HepG2 (cell line): Measurements from ENCODE around the gene ACBD5. TPM values are rescaled to one million over a fixed set of nuclear protein-coding genes. Genes with fewer than 3 reads are reported as not detected.

Experiments
- CEBPB ChIP-seq: IDR thresholded peaks from 2 replicates; pipeline ENCODE4 v1.6.1; 2011; ENCODE audit warnings: low read depth, low read length, improper control_type of control experiment, borderline replicate concordance
- DPF2 ChIP-seq: sonication (generic); formaldehyde crosslinking; IDR thresholded peaks from 2 replicates; pipeline ENCODE4 v1.4.0; 2020; ENCODE audit warnings: mild to moderate bottlenecking, low read depth, missing genetic modification reagents, borderline replicate concordance
- FOSL1 ChIP-seq: sonication (generic); formaldehyde crosslinking; IDR thresholded peaks from 2 replicates; pipeline ENCODE4 v1.9.0; 2021; ENCODE audit warnings: missing genetic modification reagents, borderline replicate concordance
- FOSL2 ChIP-seq: sonication (generic); formaldehyde crosslinking; IDR thresholded peaks from 2 replicates; pipeline ENCODE4 v1.4.0; 2020; ENCODE audit warnings: missing genetic modification reagents
- GLI4 ChIP-seq: sonication (generic); formaldehyde crosslinking; IDR thresholded peaks from 2 replicates; pipeline ENCODE4 v1.5.1; 2020; ENCODE audit warnings: missing genetic modification reagents, mild to moderate bottlenecking, moderate library complexity, borderline replicate concordance
- HNF4A ChIP-seq: sonication (generic); formaldehyde crosslinking; IDR thresholded peaks from 2 replicates; pipeline ENCODE4 v1.4.0; 2020; ENCODE audit warnings: missing genetic modification reagents
- MTA1 ChIP-seq: sonication (generic); formaldehyde crosslinking; IDR thresholded peaks from 2 replicates; pipeline ENCODE4 v1.4.0; 2020; ENCODE audit warnings: missing genetic modification reagents, mild to moderate bottlenecking, borderline replicate concordance
- NPAS2 ChIP-seq: sonication (generic); formaldehyde crosslinking; IDR thresholded peaks from 2 replicates; pipeline ENCODE4 v1.8.0; 2022; ENCODE audit warnings: mild to moderate bottlenecking, missing genetic modification reagents, borderline replicate concordance
- ONECUT2 ChIP-seq: sonication (generic); formaldehyde crosslinking; IDR thresholded peaks from 2 replicates; pipeline ENCODE4 v1.4.0; 2020; ENCODE audit warnings: missing genetic modification reagents
- RBAK ChIP-seq: sonication (generic); formaldehyde crosslinking; IDR thresholded peaks from 2 replicates; pipeline ENCODE4 v1.5.1; 2020; ENCODE audit warnings: mild to moderate bottlenecking, missing genetic modification reagents
- SALL1 ChIP-seq: sonication (generic); formaldehyde crosslinking; IDR thresholded peaks from 2 replicates; pipeline ENCODE4 v1.8.0; 2022; ENCODE audit warnings: mild to moderate bottlenecking, missing genetic modification reagents
- SMARCE1 ChIP-seq: fragments of 450-650 bp; IDR thresholded peaks from 2 replicates; pipeline ENCODE4 v1.6.1; 2017; ENCODE audit warnings: borderline replicate concordance
- ZBTB42 ChIP-seq: sonication (generic); formaldehyde crosslinking; IDR thresholded peaks from 2 replicates; pipeline ENCODE4 v1.5.0; 2020; ENCODE audit warnings: mild to moderate bottlenecking, missing genetic modification reagents
- ZFP36L2 ChIP-seq: sonication (generic); formaldehyde crosslinking; IDR thresholded peaks from 2 replicates; pipeline ENCODE4 v1.4.0; 2020; ENCODE audit warnings: missing genetic modification reagents
- ZNF12 ChIP-seq: sonication (generic); formaldehyde crosslinking; IDR thresholded peaks from 2 replicates; pipeline ENCODE4 v1.5.0; 2020; ENCODE audit warnings: missing genetic modification reagents
- ZNF205 ChIP-seq: IDR thresholded peaks from 2 replicates; pipeline ENCODE4 v1.6.1; 2018; ENCODE audit warnings: missing biosample characterization, missing genetic modification reagents
- ZNF235 ChIP-seq: sonication (generic); formaldehyde crosslinking; IDR thresholded peaks from 2 replicates; pipeline ENCODE4 v1.8.1; 2023; ENCODE audit warnings: mild to moderate bottlenecking, missing genetic modification reagents, borderline replicate concordance
- ZNF598 ChIP-seq: sonication (generic); formaldehyde crosslinking; IDR thresholded peaks from 2 replicates; pipeline ENCODE4 v1.5.1; 2020; ENCODE audit warnings: mild to moderate bottlenecking, missing genetic modification reagents, borderline replicate concordance
- ZNF644 ChIP-seq: IDR thresholded peaks from 2 replicates; pipeline ENCODE4 v1.6.1; 2016; ENCODE audit warnings: low read depth
- ZNF788 ChIP-seq: sonication (generic); formaldehyde crosslinking; IDR thresholded peaks from 2 replicates; pipeline ENCODE4 v1.5.0; 2020; ENCODE audit warnings: mild to moderate bottlenecking, missing genetic modification reagents, borderline replicate concordance
- polyA plus RNA-seq, 8 experiments: library from polyadenylated mRNA; depleted of rRNA in 3 of 8; stranded (reverse) in 7 of 8; unstranded in 1 of 8; fragments of >200 nt; fragmentation: Illumina TruSeq in 4 of 8; extraction: Trizol in 4 of 8; gene quantifications; 2 replicates each; pipeline versions ENCODE4 v1.2.1 to v1.2.3, GENCODE V29; 2011 to 2016; ENCODE audit warnings: low read depth in 4 of 8, missing spikeins in 1 of 8, mixed read lengths in 1 of 8; ENCODE audit not compliant: insufficient read depth in 1 of 8
- total RNA-seq, 5 experiments: library from RNA; depleted of rRNA; stranded (reverse); fragments of >200 nt; fragmentation: Illumina TruSeq; extraction: Trizol; gene quantifications; 2 replicates each; pipeline ENCODE4 v1.2.3, GENCODE V29; 2016; ENCODE audit warnings: low read depth in 1 of 5
- TF ChIP-seq, protein P1 (sequence below): sonication (generic); formaldehyde crosslinking; IDR thresholded peaks from 2 replicates; pipeline ENCODE4 v1.4.0; 2020; ENCODE audit warnings: mild to moderate bottlenecking, missing genetic modification reagents
- TF ChIP-seq, protein P2 (sequence below): sonication (generic); formaldehyde crosslinking; IDR thresholded peaks from 2 replicates; pipeline ENCODE4 v1.8.1; 2023; ENCODE audit warnings: mild to moderate bottlenecking, missing genetic modification reagents, borderline replicate concordance
- TF ChIP-seq, protein P3 (sequence below): sonication (generic); formaldehyde crosslinking; IDR thresholded peaks from 2 replicates; pipeline ENCODE4 v1.8.1; 2022; ENCODE audit warnings: mild to moderate bottlenecking, missing genetic modification reagents
- TF ChIP-seq, protein P4 (sequence below): sonication (generic); formaldehyde crosslinking; IDR thresholded peaks from 2 replicates; pipeline ENCODE4 v1.4.0; 2020; ENCODE audit warnings: missing genetic modification reagents
- TF ChIP-seq, protein P5 (sequence below): IDR thresholded peaks from 2 replicates; pipeline ENCODE4 v1.6.1; 2016
- TF ChIP-seq, protein P6 (sequence below): IDR thresholded peaks from 2 replicates; pipeline ENCODE4 v1.6.1; 2018; ENCODE audit warnings: missing genetic modification reagents

The ACBD5 gene
- total and polyA plus RNA-seq, 2 of the 13 experiments (the other 11 are each of a cell fraction or from before 2014, with no cell fraction given), result 10.3 to 14.8 TPM

DNA sequence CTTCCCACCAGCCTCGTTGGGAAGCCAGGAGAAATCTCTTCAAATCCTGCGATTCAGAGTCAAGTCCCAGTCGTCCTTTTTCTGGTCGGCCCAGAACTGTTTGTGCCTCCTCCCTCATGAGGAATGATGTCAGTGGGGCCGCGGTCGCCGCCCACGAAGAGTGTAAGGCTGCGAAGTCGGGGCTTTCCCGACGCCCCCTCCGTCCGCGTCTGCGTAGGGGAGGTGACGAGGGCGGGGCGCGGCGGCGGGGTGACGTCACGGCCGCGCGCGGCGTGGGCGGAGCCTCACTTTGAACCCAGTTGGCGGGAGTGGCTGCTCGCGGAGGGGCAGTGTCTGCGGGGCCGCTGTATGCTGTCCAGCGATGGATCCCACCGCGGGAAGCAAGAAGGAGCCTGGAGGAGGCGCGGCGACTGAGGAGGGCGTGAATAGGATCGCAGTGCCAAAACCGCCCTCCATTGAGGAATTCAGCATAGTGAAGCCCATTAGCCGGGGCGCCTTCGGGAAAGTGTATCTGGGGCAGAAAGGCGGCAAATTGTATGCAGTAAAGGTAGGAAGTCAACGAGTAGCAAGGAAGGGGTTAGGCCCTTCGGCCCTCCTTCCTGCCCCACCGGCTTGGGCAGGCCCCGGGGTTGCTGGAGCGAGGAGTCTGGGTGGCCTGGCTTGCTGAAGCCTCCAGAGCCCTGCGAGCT is 85.4 kb downstream of the ACBD5 start, which contains the start of gene MASTL (continued):
- TF ChIP-seq, protein P1, sequence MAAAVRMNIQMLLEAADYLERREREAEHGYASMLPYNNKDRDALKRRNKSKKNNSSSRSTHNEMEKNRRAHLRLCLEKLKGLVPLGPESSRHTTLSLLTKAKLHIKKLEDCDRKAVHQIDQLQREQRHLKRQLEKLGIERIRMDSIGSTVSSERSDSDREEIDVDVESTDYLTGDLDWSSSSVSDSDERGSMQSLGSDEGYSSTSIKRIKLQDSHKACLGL, result no peak
- no peak for TF ChIP-seq SMARCE1
- TF ChIP-seq ZFP36L2, result peak; percentile 38; the same call in 1 of the 2 replicates
- TF ChIP-seq, protein P2, sequence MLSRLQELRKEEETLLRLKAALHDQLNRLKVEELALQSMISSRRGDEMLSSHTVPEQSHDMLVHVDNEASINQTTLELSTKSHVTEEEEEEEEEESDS (CRISPR knock-in tag), result no peak
- TF ChIP-seq DPF2 (CRISPR knock-in tag), result no peak
- TF ChIP-seq ZNF788 (CRISPR knock-in tag), result no peak
- 0 out of 2 replicates have a peak, but pooled peaks have one; percentile 30 for TF ChIP-seq MTA1 (CRISPR knock-in tag)
- peak; percentile 59; the same call in 1 of the 2 replicates for TF ChIP-seq ZNF205 (CRISPR knock-in tag)
- no peak for TF ChIP-seq FOSL1 (CRISPR knock-in tag)
- no peak for TF ChIP-seq RBAK (CRISPR knock-in tag)
- no peak for TF ChIP-seq NPAS2
- TF ChIP-seq ZNF235 (CRISPR knock-in tag), result no peak
- TF ChIP-seq, protein P3, sequence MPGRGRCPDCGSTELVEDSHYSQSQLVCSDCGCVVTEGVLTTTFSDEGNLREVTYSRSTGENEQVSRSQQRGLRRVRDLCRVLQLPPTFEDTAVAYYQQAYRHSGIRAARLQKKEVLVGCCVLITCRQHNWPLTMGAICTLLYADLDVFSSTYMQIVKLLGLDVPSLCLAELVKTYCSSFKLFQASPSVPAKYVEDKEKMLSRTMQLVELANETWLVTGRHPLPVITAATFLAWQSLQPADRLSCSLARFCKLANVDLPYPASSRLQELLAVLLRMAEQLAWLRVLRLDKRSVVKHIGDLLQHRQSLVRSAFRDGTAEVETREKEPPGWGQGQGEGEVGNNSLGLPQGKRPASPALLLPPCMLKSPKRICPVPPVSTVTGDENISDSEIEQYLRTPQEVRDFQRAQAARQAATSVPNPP (CRISPR knock-in tag), result no peak
- TF ChIP-seq GLI4 (CRISPR knock-in tag), result 0 out of 2 replicates have a peak, but pooled peaks have one; percentile 72
- TF ChIP-seq CEBPB, result no peak
- TF ChIP-seq, protein P4, sequence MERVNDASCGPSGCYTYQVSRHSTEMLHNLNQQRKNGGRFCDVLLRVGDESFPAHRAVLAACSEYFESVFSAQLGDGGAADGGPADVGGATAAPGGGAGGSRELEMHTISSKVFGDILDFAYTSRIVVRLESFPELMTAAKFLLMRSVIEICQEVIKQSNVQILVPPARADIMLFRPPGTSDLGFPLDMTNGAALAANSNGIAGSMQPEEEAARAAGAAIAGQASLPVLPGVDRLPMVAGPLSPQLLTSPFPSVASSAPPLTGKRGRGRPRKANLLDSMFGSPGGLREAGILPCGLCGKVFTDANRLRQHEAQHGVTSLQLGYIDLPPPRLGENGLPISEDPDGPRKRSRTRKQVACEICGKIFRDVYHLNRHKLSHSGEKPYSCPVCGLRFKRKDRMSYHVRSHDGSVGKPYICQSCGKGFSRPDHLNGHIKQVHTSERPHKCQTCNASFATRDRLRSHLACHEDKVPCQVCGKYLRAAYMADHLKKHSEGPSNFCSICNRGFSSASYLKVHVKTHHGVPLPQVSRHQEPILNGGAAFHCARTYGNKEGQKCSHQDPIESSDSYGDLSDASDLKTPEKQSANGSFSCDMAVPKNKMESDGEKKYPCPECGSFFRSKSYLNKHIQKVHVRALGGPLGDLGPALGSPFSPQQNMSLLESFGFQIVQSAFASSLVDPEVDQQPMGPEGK (CRISPR knock-in tag), result peak; percentile 94
- TF ChIP-seq, protein P5, sequence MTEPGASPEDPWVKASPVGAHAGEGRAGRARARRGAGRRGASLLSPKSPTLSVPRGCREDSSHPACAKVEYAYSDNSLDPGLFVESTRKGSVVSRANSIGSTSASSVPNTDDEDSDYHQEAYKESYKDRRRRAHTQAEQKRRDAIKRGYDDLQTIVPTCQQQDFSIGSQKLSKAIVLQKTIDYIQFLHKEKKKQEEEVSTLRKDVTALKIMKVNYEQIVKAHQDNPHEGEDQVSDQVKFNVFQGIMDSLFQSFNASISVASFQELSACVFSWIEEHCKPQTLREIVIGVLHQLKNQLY (CRISPR knock-in tag), result peak; percentile 25; the same call in 1 of the 2 replicates
- TF ChIP-seq ZNF598 (CRISPR knock-in tag), result peak; percentile 30; the same call in 1 of the 2 replicates
- TF ChIP-seq ONECUT2 (CRISPR knock-in tag), result no peak
- TF ChIP-seq FOSL2 (CRISPR knock-in tag), result peak; percentile 60
- no peak for TF ChIP-seq ZBTB42 (CRISPR knock-in tag)
- peak; percentile 15; the same call in 1 of the 2 replicates for TF ChIP-seq HNF4A (CRISPR knock-in tag)
- no peak for TF ChIP-seq ZNF644 (CRISPR knock-in tag)
- TF ChIP-seq, protein P6, sequence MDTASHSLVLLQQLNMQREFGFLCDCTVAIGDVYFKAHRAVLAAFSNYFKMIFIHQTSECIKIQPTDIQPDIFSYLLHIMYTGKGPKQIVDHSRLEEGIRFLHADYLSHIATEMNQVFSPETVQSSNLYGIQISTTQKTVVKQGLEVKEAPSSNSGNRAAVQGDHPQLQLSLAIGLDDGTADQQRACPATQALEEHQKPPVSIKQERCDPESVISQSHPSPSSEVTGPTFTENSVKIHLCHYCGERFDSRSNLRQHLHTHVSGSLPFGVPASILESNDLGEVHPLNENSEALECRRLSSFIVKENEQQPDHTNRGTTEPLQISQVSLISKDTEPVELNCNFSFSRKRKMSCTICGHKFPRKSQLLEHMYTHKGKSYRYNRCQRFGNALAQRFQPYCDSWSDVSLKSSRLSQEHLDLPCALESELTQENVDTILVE (CRISPR knock-in tag), result no peak; the same call in 1 of the 2 replicates
- TF ChIP-seq SALL1 (CRISPR knock-in tag), result peak; percentile 83
- no peak for TF ChIP-seq ZNF12 (CRISPR knock-in tag)
